ENCODE measurements around the gene LRRC4C.

- TF ChIP-seq PBX3 (IDR thresholded peaks at IDR 0.05) = no peak
- no peak for TF ChIP-seq NRF1 (IDR thresholded peaks at IDR 0.05; ENCODE audit: low read depth, low read length)
- no peak for TF ChIP-seq EP300 (IDR thresholded peaks at IDR 0.05; ENCODE audit: borderline replicate concordance in 1 of 2, low read depth in 1 of 2, low read length in 1 of 2)
- TF ChIP-seq RXRA (IDR thresholded peaks at IDR 0.05; ENCODE audit: borderline replicate concordance, low read depth) = no peak
- TF ChIP-seq TEAD4 (IDR thresholded peaks at IDR 0.05; ENCODE audit: borderline replicate concordance, insufficient read depth) = no peak
- TF ChIP-seq MXI1 (IDR thresholded peaks at IDR 0.05; ENCODE audit: low read depth, low read length) = no peak
- TF ChIP-seq REST (IDR thresholded peaks at IDR 0.05; ENCODE audit: low read depth, low read length) = no peak
- TF ChIP-seq ZBTB33 (IDR thresholded peaks at IDR 0.05; ENCODE audit: borderline replicate concordance, low read depth) = no peak
- TF ChIP-seq CTCF (IDR thresholded peaks at IDR 0.05) = no peak
- no peak for TF ChIP-seq TAF1 (IDR thresholded peaks at IDR 0.05; ENCODE audit: borderline replicate concordance, low read depth, low read length)
- TF ChIP-seq RFX5 (IDR thresholded peaks at IDR 0.05; ENCODE audit: low read length) = no peak
- no peak for TF ChIP-seq FOXM1 (IDR thresholded peaks at IDR 0.05; ENCODE audit: low read depth)
- TF ChIP-seq SIN3A (IDR thresholded peaks at IDR 0.05; ENCODE audit: borderline replicate concordance, low read depth, low read length) = no peak
- no peak for TF ChIP-seq GABPA (IDR thresholded peaks at IDR 0.05; ENCODE audit: low read depth)
Measured at GRCh38 chr11:40286137-40286536, 1173.3 kb downstream of the LRRC4C start.

Data from SK-N-SH (cell line).